ENCODE data around the gene ZDHHC6.
"Not testable (repeated sequence)": the region's sequence is repeated elsewhere in the genome, so short reads cannot be mapped to it uniquely, and the experiment has no call there.

The ZDHHC6 gene

GRCh38 chr10:112446855-112447619, at the start of gene ZDHHC6, which contains the start of gene VTI1A:
ZDHHC6 (minus strand) TSS chr10:112446914; CDS start chr10:112445436, 1,478 bp downstream.
VTI1A (plus strand) TSS chr10:112447215; CDS start chr10:112447374, 159 bp downstream.
- in situ Hi-C loops (cut with MboI; ENCODE audit: low sequenced_read_pairs): no loop called here

GRCh38 chr10:112492736-112493135, 46.0 kb upstream of the ZDHHC6 start:
- in situ Hi-C loops (cut with MboI; ENCODE audit: low sequenced_read_pairs): no loop called here

- in situ Hi-C loops (cut with MboI; ENCODE audit: low sequenced_read_pairs): no loop called here
Observed at GRCh38 chr10:112491144-112491543, 44.4 kb upstream of the ZDHHC6 start.

- in situ Hi-C loops (cut with MboI; ENCODE audit: low sequenced_read_pairs): no loop called here
Observed at GRCh38 chr10:112490545-112490944, 43.8 kb upstream of the ZDHHC6 start.

GRCh38 chr10:112487964-112488363, 41.2 kb upstream of the ZDHHC6 start:
- in situ Hi-C loops (cut with MboI; ENCODE audit: low sequenced_read_pairs): no loop called here

- in situ Hi-C loops (cut with MboI; ENCODE audit: low sequenced_read_pairs): no loop called here
Observed at GRCh38 chr10:112484399-112484798, 37.7 kb upstream of the ZDHHC6 start.

GRCh38 chr10:112481602-112482001, 34.9 kb upstream of the ZDHHC6 start:
- in situ Hi-C loops (cut with MboI; ENCODE audit: low sequenced_read_pairs): no loop called here

- in situ Hi-C loops (cut with MboI; ENCODE audit: low sequenced_read_pairs): no loop called here
Observed at GRCh38 chr10:112475575-112476218, 29.0 kb upstream of the ZDHHC6 start.

GRCh38 chr10:112471878-112472487, 25.3 kb upstream of the ZDHHC6 start:
- in situ Hi-C loops (cut with MboI; ENCODE audit: low sequenced_read_pairs): no loop called here

GRCh38 chr10:112467541-112468075, 20.9 kb upstream of the ZDHHC6 start:
- in situ Hi-C loops (cut with MboI; ENCODE audit: low sequenced_read_pairs): no loop called here

GRCh38 chr10:112466802-112467201, 20.1 kb upstream of the ZDHHC6 start:
- in situ Hi-C loops (cut with MboI; ENCODE audit: low sequenced_read_pairs): no loop called here

- in situ Hi-C loops (cut with MboI; ENCODE audit: low sequenced_read_pairs): no loop called here
Observed at GRCh38 chr10:112465299-112465883, 18.7 kb upstream of the ZDHHC6 start.

GRCh38 chr10:112464074-112464473, 17.4 kb upstream of the ZDHHC6 start:
- in situ Hi-C loops (cut with MboI; ENCODE audit: low sequenced_read_pairs): not testable (repeated sequence)

- in situ Hi-C loops (cut with MboI; ENCODE audit: low sequenced_read_pairs): no loop called here
Observed at GRCh38 chr10:112461029-112461887, 14.5 kb upstream of the ZDHHC6 start.

GRCh38 chr10:112460366-112460765, 13.7 kb upstream of the ZDHHC6 start:
- in situ Hi-C loops (cut with MboI; ENCODE audit: low sequenced_read_pairs): no loop called here

- in situ Hi-C loops (cut with MboI; ENCODE audit: low sequenced_read_pairs): no loop called here
Observed at GRCh38 chr10:112456533-112456932, 9.8 kb upstream of the ZDHHC6 start.

GRCh38 chr10:112454910-112455779, 8.4 kb upstream of the ZDHHC6 start:
- in situ Hi-C loops (cut with MboI; ENCODE audit: low sequenced_read_pairs): no loop called here

- in situ Hi-C loops (cut with MboI; ENCODE audit: low sequenced_read_pairs): no loop called here
Observed at GRCh38 chr10:112448888-112449287, 2.2 kb upstream of the ZDHHC6 start.

GRCh38 chr10:112447620-112447928, 860 bp upstream of the ZDHHC6 start:
- in situ Hi-C loops (cut with MboI; ENCODE audit: low sequenced_read_pairs): no loop called here

All from hTERT RPE-1 (cell line).